Smooth muscle cell (in vitro differentiated cells): Measurements from ENCODE around the gene AKT3. TPM values are rescaled to one million over a fixed set of nuclear protein-coding genes. Genes with fewer than 3 reads are reported as not detected.

ENCODE experiments used
- DNase-seq: peaks from one replicate; lab custom pipeline; 2025; ENCODE audit not compliant: unreplicated experiment; lab: John Stamatoyannopoulos, UW
- H2AFZ ChIP-seq: fragments of 200-600 bp; sonication (generic); 2 replicates; pipeline ENCODE4 v1.6.0; 2016; ENCODE audit warnings: antibody characterized with exemption, low read depth, mild to moderate bottlenecking
- H3F3A ChIP-seq: fragments of 200-600 bp; sonication (generic); 2 replicates; pipeline ENCODE4 v1.6.0; 2017; ENCODE audit warnings: antibody characterized with exemption, low read depth
- H3K27ac ChIP-seq: fragments of 200-600 bp; sonication (generic); 2 replicates; pipeline ENCODE4 v1.5.1; 2016; ENCODE audit warnings: low read depth, mild to moderate bottlenecking
- H3K27me3 ChIP-seq: fragments of 200-600 bp; sonication (generic); 2 replicates; pipeline ENCODE4 v1.6.1; 2016; ENCODE audit warnings: low read depth, mild to moderate bottlenecking
- H3K36me3 ChIP-seq: fragments of 200-600 bp; sonication (generic); 2 replicates; pipeline ENCODE4 v1.5.1; 2016; ENCODE audit warnings: low read depth
- H3K4me1 ChIP-seq: fragments of 200-600 bp; sonication (generic); 2 replicates; pipeline ENCODE4 v1.5.1; 2016; ENCODE audit warnings: low read depth
- H3K4me2 ChIP-seq: fragments of 200-600 bp; sonication (generic); 2 replicates; pipeline ENCODE4 v1.6.0; 2016; ENCODE audit warnings: mild to moderate bottlenecking
- H3K4me3 ChIP-seq: fragments of 200-600 bp; sonication (generic); 2 replicates; pipeline ENCODE4 v1.5.1; 2016; ENCODE audit warnings: mild to moderate bottlenecking
- H3K79me2 ChIP-seq: fragments of 200-600 bp; sonication (generic); 2 replicates; pipeline ENCODE4 v1.6.0; 2016; ENCODE audit warnings: low read depth, mild to moderate bottlenecking
- H3K9ac ChIP-seq: fragments of 200-600 bp; sonication (generic); 2 replicates; pipeline ENCODE4 v1.6.0; 2016; ENCODE audit warnings: low read depth
- H3K9me3 ChIP-seq: fragments of 200-600 bp; sonication (generic); replicated peaks from 2 replicates; pipeline ENCODE4 v1.5.1; 2016; ENCODE audit warnings: low read depth
- H4K20me1 ChIP-seq: fragments of 200-600 bp; sonication (generic); 2 replicates; pipeline ENCODE4 v1.6.0; 2016; ENCODE audit warnings: low read depth
- WGBS: methylation state at CpG from one replicate; pipeline ENCODE4 v1.1.7; 2016; ENCODE audit warnings: low lambda C conversion rate; 5-methylcytosine and 5-hydroxymethylcytosine counted together
- polyA plus RNA-seq: library from polyadenylated mRNA; unstranded; fragments of >200 nt; fragmentation: Nextera tagmentation; extraction: Ambion mirVana; gene quantifications from 2 replicates; pipeline ENCODE4 v1.2.1, GENCODE V29; 2016
- total RNA-seq: library from RNA; depleted of rRNA; stranded (reverse); fragments of >200 nt; gene quantifications from 2 replicates; pipeline ENCODE4 v1.2.3, GENCODE V29; 2014
- TF ChIP-seq, protein P1 (sequence below): fragments of 200-600 bp; sonication (generic); IDR thresholded peaks from 2 replicates; pipeline ENCODE4 v1.5.1; 2017; ENCODE audit warnings: borderline replicate concordance, mild to moderate bottlenecking, antibody characterized with exemption; ENCODE audit not compliant: insufficient read depth, poor library complexity, severe bottlenecking

AKT3 gene
- total and polyA plus RNA-seq, 2 experiments from 2014 or later, result 5.5 to 32.3 TPM

DNA sequence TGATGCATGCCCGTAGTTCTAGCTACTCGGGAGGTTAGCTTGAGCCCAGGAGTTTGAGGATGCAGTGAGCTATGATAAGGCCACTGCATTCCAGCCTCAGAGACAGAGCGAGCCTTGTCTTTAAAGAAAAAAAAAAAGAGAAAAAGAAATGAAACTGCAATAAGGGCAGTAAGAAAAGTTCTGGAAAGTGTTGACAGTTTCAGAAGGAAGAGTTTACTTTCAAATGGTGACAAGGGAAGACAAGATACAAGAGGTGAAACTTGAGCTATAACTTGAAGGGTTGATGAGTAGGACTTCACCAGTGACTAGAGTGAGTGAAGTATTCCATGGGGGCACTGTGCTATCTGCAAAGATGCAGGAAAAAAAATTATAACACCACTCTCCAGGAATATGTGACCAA lies 125.0 kb downstream of the AKT3 start:
- Histone ChIP-seq H3K79me2 (peaks cover 28% of the 10 kb centered on the region), H4K20me1 (peaks cover 3% of the 10 kb centered on the region), H3F3A (no peaks in the 10 kb centered on the region), H2AFZ (no peak overlapping the region), H3K9me3 (no peaks in the 10 kb centered on the region), H3K4me3 (no peak overlapping the region), H3K36me3 (no peaks in the 10 kb centered on the region), H3K27me3 (no peaks in the 10 kb centered on the region), H3K4me2 (no peak overlapping the region), H3K27ac (no peak overlapping the region), H3K9ac (no peak overlapping the region), H3K4me1 (no peaks in the 10 kb centered on the region)
- TF ChIP-seq, protein P1, sequence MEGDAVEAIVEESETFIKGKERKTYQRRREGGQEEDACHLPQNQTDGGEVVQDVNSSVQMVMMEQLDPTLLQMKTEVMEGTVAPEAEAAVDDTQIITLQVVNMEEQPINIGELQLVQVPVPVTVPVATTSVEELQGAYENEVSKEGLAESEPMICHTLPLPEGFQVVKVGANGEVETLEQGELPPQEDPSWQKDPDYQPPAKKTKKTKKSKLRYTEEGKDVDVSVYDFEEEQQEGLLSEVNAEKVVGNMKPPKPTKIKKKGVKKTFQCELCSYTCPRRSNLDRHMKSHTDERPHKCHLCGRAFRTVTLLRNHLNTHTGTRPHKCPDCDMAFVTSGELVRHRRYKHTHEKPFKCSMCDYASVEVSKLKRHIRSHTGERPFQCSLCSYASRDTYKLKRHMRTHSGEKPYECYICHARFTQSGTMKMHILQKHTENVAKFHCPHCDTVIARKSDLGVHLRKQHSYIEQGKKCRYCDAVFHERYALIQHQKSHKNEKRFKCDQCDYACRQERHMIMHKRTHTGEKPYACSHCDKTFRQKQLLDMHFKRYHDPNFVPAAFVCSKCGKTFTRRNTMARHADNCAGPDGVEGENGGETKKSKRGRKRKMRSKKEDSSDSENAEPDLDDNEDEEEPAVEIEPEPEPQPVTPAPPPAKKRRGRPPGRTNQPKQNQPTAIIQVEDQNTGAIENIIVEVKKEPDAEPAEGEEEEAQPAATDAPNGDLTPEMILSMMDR, result no peak
- no peak for DNase-seq
- 57% methylated on average over 3 of the region's 3 CpGs for WGBS

DNA sequence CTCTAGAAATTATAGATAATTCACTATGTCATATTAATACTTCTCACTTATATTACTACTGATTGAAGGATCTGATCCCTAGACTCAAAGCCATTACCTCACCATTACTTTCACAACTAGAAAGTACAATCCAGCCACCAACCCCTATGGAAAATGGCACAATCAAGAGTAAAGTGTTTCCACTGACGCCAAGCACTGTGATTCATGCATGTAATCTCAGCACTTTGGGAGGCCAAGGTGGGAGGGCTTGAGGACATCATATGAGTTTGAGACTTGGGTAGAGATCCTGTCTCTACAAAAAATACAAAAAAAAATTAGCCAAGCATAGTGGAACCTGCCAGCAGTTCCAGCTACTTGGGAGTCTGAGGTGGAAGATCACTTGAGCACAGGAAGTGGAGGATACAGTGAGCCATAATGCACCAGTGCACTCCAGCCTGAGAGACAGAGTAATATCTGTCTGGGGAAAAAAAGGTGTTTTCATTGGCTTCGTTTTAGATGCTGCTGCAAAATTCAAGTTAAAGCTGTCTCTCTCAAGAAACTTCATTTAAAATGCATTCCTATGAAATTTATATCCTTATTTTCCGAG lies 126.5 kb downstream of the AKT3 start:
- WGBS, result 91% methylated on average over 3 of the region's 3 CpGs
- H3K4me1 ChIP-seq, result no peaks in the 10 kb centered on the region
- H3F3A ChIP-seq, result no peaks in the 10 kb centered on the region
- TF ChIP-seq, protein P1, result no peak
- H3K9ac ChIP-seq, result no peak overlapping the region
- no peak overlapping the region for H3K4me2 ChIP-seq
- H3K9me3 ChIP-seq, result no peaks in the 10 kb centered on the region
- no peak overlapping the region for H3K4me3 ChIP-seq
- no peaks in the 10 kb centered on the region for H3K27me3 ChIP-seq
- H3K79me2 ChIP-seq, result peaks cover 25% of the 10 kb centered on the region
- DNase-seq, result no peak
- H3K27ac ChIP-seq, result no peak overlapping the region
- no peak overlapping the region for H2AFZ ChIP-seq
- no peaks in the 10 kb centered on the region for H3K36me3 ChIP-seq
- peaks cover 3% of the 10 kb centered on the region for H4K20me1 ChIP-seq

DNA sequence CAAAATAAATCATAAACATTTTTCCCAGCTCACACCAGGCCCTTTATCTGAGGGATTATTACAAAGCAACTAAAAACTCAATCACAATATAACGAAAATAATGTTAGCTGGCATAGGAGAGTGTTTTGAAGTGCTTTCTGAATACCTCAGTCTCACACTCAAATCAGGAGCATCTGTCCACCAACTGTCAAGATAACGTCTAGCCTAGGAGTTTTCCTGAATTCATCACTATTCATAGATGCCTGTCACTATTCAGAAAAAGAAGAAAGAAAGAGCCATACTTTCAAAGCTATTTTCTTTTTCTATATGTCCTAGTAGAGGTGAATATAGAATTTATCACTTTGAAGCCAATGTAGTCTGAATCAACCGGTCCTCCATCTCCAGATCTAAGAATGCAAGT lies 127.0 kb downstream of the AKT3 start:
- no peak overlapping the region for H3K27ac ChIP-seq
- TF ChIP-seq, protein P1, result no peak
- H2AFZ ChIP-seq, result no peak overlapping the region
- no peaks in the 10 kb centered on the region for H3K4me1 ChIP-seq
- 88% methylated on average over 3 of the region's 3 CpGs for WGBS
- H3K4me2 ChIP-seq, result no peak overlapping the region
- peaks cover 27% of the 10 kb centered on the region for H3K79me2 ChIP-seq
- H3K27me3 ChIP-seq, result no peaks in the 10 kb centered on the region
- H3F3A ChIP-seq, result no peaks in the 10 kb centered on the region
- no peak overlapping the region for H3K4me3 ChIP-seq
- H3K9ac ChIP-seq, result no peak overlapping the region
- no peak for DNase-seq
- peaks cover 3% of the 10 kb centered on the region for H4K20me1 ChIP-seq
- H3K9me3 ChIP-seq, result no peaks in the 10 kb centered on the region
- no peaks in the 10 kb centered on the region for H3K36me3 ChIP-seq

DNA sequence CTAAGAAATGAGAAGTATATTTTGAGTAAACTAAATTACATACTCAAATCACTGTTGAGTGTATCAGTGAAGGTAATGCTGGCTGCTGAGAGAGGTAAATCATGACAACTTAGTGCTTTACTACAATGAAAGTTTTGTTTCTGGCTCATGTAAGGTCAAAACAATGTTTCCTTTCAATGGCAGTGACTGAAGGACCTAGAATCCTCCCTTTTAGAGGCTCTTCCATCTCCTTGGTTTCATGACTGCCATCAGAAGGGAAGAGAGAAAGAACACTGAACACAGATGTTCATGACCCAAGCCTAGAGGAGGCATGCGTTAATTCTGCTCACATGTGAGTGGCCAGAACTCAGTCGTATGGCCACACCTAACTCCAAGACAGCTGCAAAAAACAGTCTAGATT lies 130.6 kb downstream of the AKT3 start:
- H3K4me2 ChIP-seq, result peak overlapping the region; percentile 14
- H3K9me3 ChIP-seq, result no peaks in the 10 kb centered on the region
- no peaks in the 10 kb centered on the region for H3K36me3 ChIP-seq
- no peak overlapping the region for H3K9ac ChIP-seq
- H3K27ac ChIP-seq, result peak overlapping the region; percentile 58
- H3K27me3 ChIP-seq, result no peaks in the 10 kb centered on the region
- H3F3A ChIP-seq, result no peaks in the 10 kb centered on the region
- peaks cover 32% of the 10 kb centered on the region for H3K79me2 ChIP-seq
- H2AFZ ChIP-seq, result no peak overlapping the region
- no peaks in the 10 kb centered on the region for H4K20me1 ChIP-seq
- TF ChIP-seq, protein P1, result no peak
- H3K4me1 ChIP-seq, result no peaks in the 10 kb centered on the region
- no peak for DNase-seq
- H3K4me3 ChIP-seq, result no peak overlapping the region
- 88% methylated on average over 2 of the region's 2 CpGs for WGBS
